HepG2 (cell line): ENCODE data around the gene PHACTR1. TPM values are rescaled to one million over a fixed set of nuclear protein-coding genes. Genes with fewer than 3 reads are reported as not detected.

Experiments
- ATAC-seq: fragments of 200-7000 bp; cut with Tn5 transposase; 3 replicates; pipeline ENCODE4 v1.9.1; 2020; ENCODE audit warnings: mild to moderate bottlenecking, moderate library complexity
- BruUV-seq: library from RNA; stranded (reverse); fragments of 400-500 nt; replicated peaks from 2 replicates; lab custom pipeline; 2021; lab: Mats Ljungman, UMichigan
- CTCF ChIA-PET: fragments of 300-600 bp; formaldehyde crosslinking; extraction: SDS; loops from one replicate; lab custom pipeline; 2021; ENCODE audit warnings: low total read pairs, inconsistent platforms, low intra/inter-chr PET ratio; lab: Yijun Ruan, JAX
- POLR2A ChIA-PET: fragments of 350-600 bp; sonication (Branson Sonifier 250); formaldehyde crosslinking; loops from one replicate; lab custom pipeline; 2020; ENCODE audit warnings: antibody characterized with exemption, inconsistent platforms; lab: Yijun Ruan, JAX
- DNase-seq: peaks from one replicate; pipeline ENCODE4 v3.0.0-alpha.2; 2015; ENCODE audit warnings: low spot score
- FAIRE-seq: peaks from 3 replicates; lab custom pipeline; 2011; peaks lifted over from hg19 to GRCh38; lab: Jason Lieb, UNC
- H2AFZ ChIP-seq: one replicate; pipeline ENCODE4 v1.6.1; 2011; ENCODE audit warnings: low read length, inconsistent platforms
- H3K27ac ChIP-seq: fragments of 300-600 bp; 3 replicates; pipeline ENCODE4 v1.8.0; 2011; ENCODE audit warnings: mixed run types, mild to moderate bottlenecking, mixed read lengths, low read length, inconsistent platforms; ENCODE audit not compliant: insufficient read depth; ENCODE audit errors: extremely low read length
- H3K27me3 ChIP-seq, 2 experiments: fragments of 200-600 bp in 1 of 2; 2 replicates in 1 of 2; 3 replicates in 1 of 2; pipeline versions ENCODE4 v1.6.0 to v1.8.0; 2011; ENCODE audit warnings: low read length in 2 of 2, mild to moderate bottlenecking in 2 of 2, moderate library complexity in 2 of 2, inconsistent platforms in 1 of 2; ENCODE audit not compliant: insufficient read depth in 2 of 2, control insufficient read depth in 1 of 2
- H3K36me3 ChIP-seq, 2 experiments: fragments of 200-600 bp in 1 of 2; replicated peaks in 1 of 2; 2 replicates in 1 of 2; 3 replicates in 1 of 2; pipeline versions ENCODE4 v1.5.1 to v1.8.0; 2011; ENCODE audit warnings: low read length in 2 of 2, inconsistent platforms in 1 of 2; ENCODE audit not compliant: insufficient read depth in 2 of 2, control insufficient read depth in 1 of 2
- H3K4me1 ChIP-seq: 2 replicates; pipeline ENCODE4 v1.5.1; 2012; ENCODE audit warnings: low read length, inconsistent platforms; ENCODE audit not compliant: insufficient read depth
- H3K4me2 ChIP-seq: 2 replicates; pipeline ENCODE4 v1.6.0; 2011; ENCODE audit warnings: low read depth, low read length, inconsistent platforms
- H3K4me3 ChIP-seq, 3 experiments: fragments of 200-600 bp in 1 of 3; sonication (generic), shearing (Covaris generic) in 1 of 3; replicated peaks in 1 of 3; 2 replicates each; pipeline ENCODE4 v1.5.1; 2011 to 2016; ENCODE audit warnings: low read length in 3 of 3, inconsistent platforms in 2 of 3, low read depth in 2 of 3, mild to moderate bottlenecking in 2 of 3, control low read depth in 1 of 3, mixed read lengths in 1 of 3; ENCODE audit not compliant: insufficient read depth in 1 of 3
- H3K79me2 ChIP-seq: one replicate; pipeline ENCODE4 v1.6.1; 2011; ENCODE audit warnings: low read length, inconsistent platforms; ENCODE audit not compliant: insufficient read depth
- H3K9ac ChIP-seq: 2 replicates; pipeline ENCODE4 v1.6.0; 2011; ENCODE audit warnings: mild to moderate bottlenecking, low read depth, low read length, inconsistent platforms; ENCODE audit not compliant: insufficient read depth
- H3K9me3 ChIP-seq: 2 replicates; pipeline ENCODE4 v1.5.1; 2012; ENCODE audit warnings: mild to moderate bottlenecking, low read length
- H4K20me1 ChIP-seq: 2 replicates; pipeline ENCODE4 v1.6.0; 2011; ENCODE audit warnings: inconsistent platforms, mild to moderate bottlenecking, low read length, moderate library complexity; ENCODE audit not compliant: insufficient read depth
- ARHGAP35 ChIP-seq: sonication (generic); formaldehyde crosslinking; IDR thresholded peaks from 2 replicates; pipeline ENCODE4 v1.9.0; 2022; ENCODE audit warnings: mild to moderate bottlenecking, inconsistent platforms, moderate library complexity, missing genetic modification reagents, borderline replicate concordance
- HNRNPUL1 ChIP-seq: fragments of 200-400 bp; formaldehyde crosslinking; IDR thresholded peaks from 2 replicates; pipeline ENCODE4 v1.6.1; 2017; ENCODE audit warnings: low read depth, mild to moderate bottlenecking, low read length, moderate library complexity
- HOXA3 ChIP-seq: sonication (generic); formaldehyde crosslinking; IDR thresholded peaks from 2 replicates; pipeline ENCODE4 v1.5.0; 2020; ENCODE audit warnings: missing genetic modification reagents
- KDM5B ChIP-seq: sonication (generic); formaldehyde crosslinking; IDR thresholded peaks from 2 replicates; pipeline ENCODE4 v1.4.0; 2020; ENCODE audit warnings: missing genetic modification reagents, mild to moderate bottlenecking, borderline replicate concordance
- MXD3 ChIP-seq: IDR thresholded peaks from 2 replicates; pipeline ENCODE4 v1.6.1; 2016; ENCODE audit warnings: mild to moderate bottlenecking, missing biosample characterization, missing genetic modification reagents
- NCOR1 ChIP-seq: fragments of 200-600 bp; sonication (generic); IDR thresholded peaks from 2 replicates; pipeline ENCODE4 v1.7.0; 2017; ENCODE audit warnings: antibody characterized with exemption, low read length, borderline replicate concordance
- NFAT5 ChIP-seq: sonication (generic); formaldehyde crosslinking; IDR thresholded peaks from 2 replicates; pipeline ENCODE4 v1.4.0; 2020; ENCODE audit warnings: missing genetic modification reagents
- NR2F1 ChIP-seq, 2 experiments: fragments of 450-650 bp in 1 of 2; formaldehyde crosslinking in 1 of 2; IDR thresholded peaks; 2 replicates each; pipeline versions ENCODE4 v1.5.0 to v1.6.1; 2016 to 2020; ENCODE audit warnings: mild to moderate bottlenecking in 1 of 2, missing compliant biosample characterization in 1 of 2, missing genetic modification reagents in 1 of 2, moderate library complexity in 1 of 2
- ZBTB8A ChIP-seq: sonication (generic); formaldehyde crosslinking; IDR thresholded peaks from 2 replicates; pipeline ENCODE4 v1.4.0; 2020; ENCODE audit warnings: mild to moderate bottlenecking, low read depth, missing genetic modification reagents, borderline replicate concordance
- ZGPAT ChIP-seq: IDR thresholded peaks from 2 replicates; pipeline ENCODE4 v1.6.1; 2016; ENCODE audit warnings: mild to moderate bottlenecking
- ZKSCAN8 ChIP-seq: IDR thresholded peaks from 2 replicates; pipeline ENCODE4 v1.6.1; 2016; ENCODE audit warnings: borderline replicate concordance, missing genetic modification reagents, missing compliant biosample characterization
- ZNF512B ChIP-seq: sonication (generic); formaldehyde crosslinking; IDR thresholded peaks from 2 replicates; pipeline ENCODE4 v1.5.1; 2020; ENCODE audit warnings: missing genetic modification reagents, mild to moderate bottlenecking, borderline replicate concordance
- ZSCAN31 ChIP-seq: sonication (generic); formaldehyde crosslinking; IDR thresholded peaks from 2 replicates; pipeline ENCODE4 v1.5.0; 2020; ENCODE audit warnings: low read depth, mild to moderate bottlenecking, missing genetic modification reagents
- ZSCAN9 ChIP-seq: IDR thresholded peaks from 2 replicates; pipeline ENCODE4 v1.6.1; 2016; ENCODE audit warnings: borderline replicate concordance
- WGBS: methylation state at CpG from one replicate; pipeline ENCODE4 v1.1.6; 2017; ENCODE audit warnings: low lambda C conversion rate; 5-methylcytosine and 5-hydroxymethylcytosine counted together
- in situ Hi-C: cut with HindIII; loops from 2 replicates; pipeline ENCODE4 v1.10.0; 2017; ENCODE audit warnings: low pct_unique_long_range_greater_than_20kb; ENCODE audit not compliant: extremely low pct_ligation_motif_present
- intact Hi-C: fragments of 100-400 bp; cut with micrococcal nuclease; formaldehyde crosslinking; loops from one replicate; pipeline ENCODE4 v1.10.0; 2022; ENCODE audit not compliant: unreplicated experiment
- polyA plus RNA-seq, 8 experiments: library from polyadenylated mRNA; depleted of rRNA in 3 of 8; stranded (reverse) in 7 of 8; unstranded in 1 of 8; fragments of >200 nt; fragmentation: Illumina TruSeq in 4 of 8; extraction: Trizol in 4 of 8; gene quantifications; 2 replicates each; pipeline versions ENCODE4 v1.2.1 to v1.2.3, GENCODE V29; 2011 to 2016; ENCODE audit warnings: low read depth in 4 of 8, missing spikeins in 1 of 8, mixed read lengths in 1 of 8; ENCODE audit not compliant: insufficient read depth in 1 of 8
- total RNA-seq, 5 experiments: library from RNA; depleted of rRNA; stranded (reverse); fragments of >200 nt; fragmentation: Illumina TruSeq; extraction: Trizol; gene quantifications; 2 replicates each; pipeline ENCODE4 v1.2.3, GENCODE V29; 2016; ENCODE audit warnings: low read depth in 1 of 5

Gene PHACTR1
- total and polyA plus RNA-seq, 2 of the 13 experiments (the other 11 are each of a cell fraction or from before 2014, with no cell fraction given), result 0.09 TPM; not detected in 1

GRCh38 chr6:13237318-13237717 is 520.8 kb downstream of the PHACTR1 start:
- FAIRE-seq (no peak), ATAC-seq (no peak), DNase-seq (no peak)
- no peak overlapping the region for H3K27ac ChIP-seq
- H4K20me1 ChIP-seq, result no peaks in the 10 kb centered on the region
- BruUV-seq, result no TSS peak
- ChIA-PET POLR2A (no interaction called here), CTCF (no interaction called here)
- in situ Hi-C loops (no loop called here), intact Hi-C loops (no loop called here)
- H3K4me1 ChIP-seq, result peaks cover 4% of the 10 kb centered on the region
- H3K27me3 ChIP-seq, result peaks cover 0 to 14% of the 10 kb centered on the region in 2 experiments; a peak in 2 of 5 replicates
- 18% methylated on average over 3 of the region's 3 CpGs for WGBS
- H3K9me3 ChIP-seq, result no peaks in the 10 kb centered on the region
- H2AFZ ChIP-seq, result no peak overlapping the region
- no peak overlapping the region for H3K9ac ChIP-seq
- no peaks in the 10 kb centered on the region for H3K79me2 ChIP-seq
- no peak overlapping the region for H3K4me2 ChIP-seq
- no peak overlapping the region for H3K4me3 ChIP-seq
- H3K36me3 ChIP-seq, result no peaks in the 10 kb centered on the region
- TF ChIP-seq NFAT5 (CRISPR knock-in tag) (no peak), HNRNPUL1 (no peak), ZBTB8A (no peak), NR2F1 (CRISPR knock-in tag; IDR thresholded peaks at IDR 0.05) (no peak), HOXA3 (no peak), ZGPAT (CRISPR knock-in tag) (no peak), ZNF512B (CRISPR knock-in tag) (no peak), NCOR1 (no peak), KDM5B (no peak), ARHGAP35 (CRISPR knock-in tag) (no peak), ZSCAN9 (no peak), MXD3 (no peak), ZKSCAN8 (no peak), ZSCAN31 (no peak)
